PC-3 (cell line): ENCODE measurements around the gene NHLRC2. TPM values are rescaled to one million over a fixed set of nuclear protein-coding genes. Genes with fewer than 3 reads are reported as not detected.

Experiments
- ATAC-seq: fragments of 200-7000 bp; cut with Tn5 transposase; 2 replicates; pipeline ENCODE4 v1.9.1; 2020; ENCODE audit warnings: mild to moderate bottlenecking, moderate library complexity
- BruUV-seq: library from RNA; stranded (reverse); fragments of 400-500 nt; replicated peaks from 2 replicates; lab custom pipeline; 2021; lab: Mats Ljungman, UMichigan
- CTCF ChIA-PET: fragments of 300-600 bp; sonication (Branson Sonifier 250); formaldehyde crosslinking; loops from one replicate; lab custom pipeline; 2022; ENCODE audit warnings: antibody characterized with exemption; lab: Charles Lee
- POLR2A ChIA-PET: fragments of 300-600 bp; sonication (Branson Sonifier 250); formaldehyde crosslinking; loops from one replicate; lab custom pipeline; 2022; ENCODE audit warnings: antibody characterized with exemption; ENCODE audit not compliant: unreplicated experiment; lab: Charles Lee
- DNase-seq: peaks from one replicate; pipeline ENCODE4 v3.0.0-alpha.2; 2015
- H2AFZ ChIP-seq: fragments of 300-600 bp; sonication (generic); 2 replicates; pipeline ENCODE4 v1.6.0; 2016; ENCODE audit warnings: antibody characterized with exemption, low read length
- H3F3A ChIP-seq: fragments of 300-600 bp; sonication (generic); one replicate; pipeline ENCODE4 v1.6.0; 2017; ENCODE audit warnings: antibody characterized with exemption, low read length, control low read depth, mild to moderate bottlenecking; ENCODE audit not compliant: unreplicated experiment
- H3K27ac ChIP-seq: fragments of 300-600 bp; sonication (generic); 2 replicates; pipeline ENCODE4 v1.5.1; 2016; ENCODE audit warnings: mild to moderate bottlenecking, low read length
- H3K27me3 ChIP-seq: fragments of 300-600 bp; sonication (generic); 2 replicates; pipeline ENCODE4 v1.6.1; 2016; ENCODE audit warnings: low read length, mixed read lengths
- H3K36me3 ChIP-seq: fragments of 300-600 bp; sonication (generic); 2 replicates; pipeline ENCODE4 v1.6.1; 2016; ENCODE audit warnings: low read depth, mixed run types, low read length, mixed read lengths
- H3K4me1 ChIP-seq: fragments of 300-600 bp; sonication (generic); 2 replicates; pipeline ENCODE4 v1.5.1; 2016; ENCODE audit warnings: low read length; ENCODE audit not compliant: insufficient read depth
- H3K4me2 ChIP-seq: fragments of 300-600 bp; sonication (generic); 2 replicates; pipeline ENCODE4 v1.6.0; 2016; ENCODE audit warnings: low read length
- H3K4me3 ChIP-seq: fragments of 300-600 bp; sonication (generic); 2 replicates; pipeline ENCODE4 v1.5.1; 2016; ENCODE audit warnings: mild to moderate bottlenecking, low read length, mixed read lengths
- H3K79me2 ChIP-seq: fragments of 300-600 bp; sonication (generic); 2 replicates; pipeline ENCODE4 v1.6.1; 2017; ENCODE audit warnings: low read length, mixed read lengths
- H3K9ac ChIP-seq: fragments of 300-600 bp; sonication (generic); 2 replicates; pipeline ENCODE4 v1.6.0; 2016; ENCODE audit warnings: mild to moderate bottlenecking, low read length
- H3K9me2 ChIP-seq: fragments of 300-600 bp; sonication (generic); replicated peaks from 2 replicates; pipeline ENCODE4 v1.6.1; 2016; ENCODE audit warnings: mixed run types, low read length, mixed read lengths
- H3K9me3 ChIP-seq: fragments of 300-600 bp; sonication (generic); 2 replicates; pipeline ENCODE4 v1.6.1; 2016; ENCODE audit warnings: low read length, mixed read lengths
- H4K20me1 ChIP-seq: fragments of 300-600 bp; sonication (generic); 2 replicates; pipeline ENCODE4 v1.6.1; 2016; ENCODE audit warnings: low read length, mixed read lengths
- EZH2 ChIP-seq: fragments of 300-600 bp; sonication (generic); IDR thresholded peaks from one replicate; pipeline ENCODE4 v1.6.1; 2017; ENCODE audit warnings: antibody characterized with exemption, mild to moderate bottlenecking, low read length; ENCODE audit not compliant: unreplicated experiment
- EZH2phosphoT487 ChIP-seq: fragments of 300-600 bp; sonication (generic); IDR thresholded peaks from 2 replicates; pipeline ENCODE4 v1.6.1; 2018; ENCODE audit warnings: mild to moderate bottlenecking, antibody characterized with exemption, low read length, borderline replicate concordance
- intact Hi-C: fragments of 100-400 bp; cut with micrococcal nuclease; formaldehyde crosslinking; loops from 2 replicates; pipeline ENCODE4 v1.9.0; 2023
- total RNA-seq: library from RNA; depleted of rRNA; stranded (reverse); fragments of >200 nt; gene quantifications from 2 replicates; pipeline ENCODE4 v1.2.3, GENCODE V29; 2014
- TF ChIP-seq, protein P1 (sequence below): fragments of 300-600 bp; sonication (generic); conservative IDR thresholded peaks from 2 replicates; pipeline ENCODE4 v1.5.1; 2017; ENCODE audit warnings: antibody characterized with exemption, low read depth, mild to moderate bottlenecking, low read length

The NHLRC2 gene
- total RNA-seq, 1 experiment from 2014 or later: 17.5 TPM

DNA sequence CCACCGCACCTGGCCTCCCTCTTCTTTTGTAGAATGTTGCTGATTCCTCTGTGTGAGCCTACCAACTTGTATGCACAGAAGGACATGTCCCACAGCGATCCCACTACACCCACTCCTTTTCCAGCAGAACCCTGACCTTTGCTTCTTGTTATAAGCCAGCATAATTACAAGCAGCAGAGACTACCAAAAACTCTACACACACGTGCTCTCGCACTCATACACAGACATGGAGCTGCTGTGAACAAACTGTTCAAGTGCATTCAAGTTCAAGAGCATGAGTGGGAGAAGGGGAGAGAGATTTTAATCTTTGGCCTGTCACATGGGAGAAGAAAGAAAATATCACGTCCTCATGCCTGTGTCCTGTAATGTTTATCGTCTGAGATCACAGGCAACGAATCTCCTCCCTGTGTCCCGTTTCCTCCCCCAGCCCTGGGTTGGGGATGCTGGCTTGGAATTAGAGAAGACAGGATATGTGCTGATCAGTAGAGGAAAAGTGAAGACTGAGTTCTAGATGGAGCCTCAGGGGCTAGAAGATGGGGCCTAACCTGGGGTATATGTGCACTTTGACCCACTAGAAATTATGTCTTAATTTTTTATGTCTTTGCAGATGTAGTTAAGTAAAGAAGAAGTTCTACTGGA, 79.6 kb downstream of the NHLRC2 start:
- no peak for DNase-seq
- H3K36me3 ChIP-seq: no peaks in the 10 kb centered on the region
- ChIA-PET CTCF (no interaction called here), POLR2A (no interaction called here)
- no peak overlapping the region for H3K4me2 ChIP-seq
- no peak overlapping the region for H3K9ac ChIP-seq
- no TSS peak for BruUV-seq
- no peak for ATAC-seq
- H3K9me2 ChIP-seq: no peaks in the 10 kb centered on the region
- intact Hi-C loops: no loop called here
- H3K27ac ChIP-seq: no peak overlapping the region
- H4K20me1 ChIP-seq: no peaks in the 10 kb centered on the region
- no peaks in the 10 kb centered on the region for H3K27me3 ChIP-seq
- H2AFZ ChIP-seq: no peak overlapping the region
- no peaks in the 10 kb centered on the region for H3K4me1 ChIP-seq
- no peak overlapping the region for H3K4me3 ChIP-seq
- TF ChIP-seq EZH2phosphoT487: no peak
- no peak for TF ChIP-seq EZH2
- TF ChIP-seq, protein P1, sequence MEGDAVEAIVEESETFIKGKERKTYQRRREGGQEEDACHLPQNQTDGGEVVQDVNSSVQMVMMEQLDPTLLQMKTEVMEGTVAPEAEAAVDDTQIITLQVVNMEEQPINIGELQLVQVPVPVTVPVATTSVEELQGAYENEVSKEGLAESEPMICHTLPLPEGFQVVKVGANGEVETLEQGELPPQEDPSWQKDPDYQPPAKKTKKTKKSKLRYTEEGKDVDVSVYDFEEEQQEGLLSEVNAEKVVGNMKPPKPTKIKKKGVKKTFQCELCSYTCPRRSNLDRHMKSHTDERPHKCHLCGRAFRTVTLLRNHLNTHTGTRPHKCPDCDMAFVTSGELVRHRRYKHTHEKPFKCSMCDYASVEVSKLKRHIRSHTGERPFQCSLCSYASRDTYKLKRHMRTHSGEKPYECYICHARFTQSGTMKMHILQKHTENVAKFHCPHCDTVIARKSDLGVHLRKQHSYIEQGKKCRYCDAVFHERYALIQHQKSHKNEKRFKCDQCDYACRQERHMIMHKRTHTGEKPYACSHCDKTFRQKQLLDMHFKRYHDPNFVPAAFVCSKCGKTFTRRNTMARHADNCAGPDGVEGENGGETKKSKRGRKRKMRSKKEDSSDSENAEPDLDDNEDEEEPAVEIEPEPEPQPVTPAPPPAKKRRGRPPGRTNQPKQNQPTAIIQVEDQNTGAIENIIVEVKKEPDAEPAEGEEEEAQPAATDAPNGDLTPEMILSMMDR: no peak
- H3K79me2 ChIP-seq: no peaks in the 10 kb centered on the region
- H3F3A ChIP-seq: no peaks in the 10 kb centered on the region
- no peaks in the 10 kb centered on the region for H3K9me3 ChIP-seq

DNA sequence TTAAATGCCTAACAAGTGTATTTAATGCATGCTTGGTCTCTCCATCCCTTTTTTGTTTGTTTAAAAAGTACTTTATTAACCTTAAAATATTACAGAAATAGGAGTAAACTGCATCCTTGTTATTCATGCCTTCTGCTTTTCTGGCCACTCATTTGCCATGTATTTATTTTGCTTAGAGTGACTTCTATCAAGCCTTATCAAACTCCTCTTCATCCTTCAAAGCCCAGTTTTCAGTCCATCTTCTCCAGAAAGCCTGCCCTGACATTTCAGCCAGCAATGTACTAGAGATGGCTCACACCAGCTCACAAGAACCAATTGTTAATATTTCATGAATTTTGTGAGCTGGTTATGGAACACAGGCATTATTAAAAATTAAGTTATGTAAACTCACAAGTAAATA, 82.8 kb downstream of the NHLRC2 start:
- Histone ChIP-seq H3K79me2 (no peaks in the 10 kb centered on the region), H3F3A (no peaks in the 10 kb centered on the region), H2AFZ (no peak overlapping the region), H3K9ac (no peak overlapping the region), H3K9me3 (no peaks in the 10 kb centered on the region), H3K4me2 (no peak overlapping the region), H3K27me3 (no peaks in the 10 kb centered on the region), H3K27ac (no peak overlapping the region), H3K4me3 (no peak overlapping the region), H3K9me2 (no peaks in the 10 kb centered on the region), H4K20me1 (no peaks in the 10 kb centered on the region), H3K4me1 (no peaks in the 10 kb centered on the region), H3K36me3 (no peaks in the 10 kb centered on the region)
- BruUV-seq: no TSS peak
- TF ChIP-seq EZH2 (no peak), EZH2phosphoT487 (no peak)
- TF ChIP-seq, protein P1: no peak
- CTCF ChIA-PET: no interaction called here
- POLR2A ChIA-PET: no interaction called here
- DNase-seq (no peak), ATAC-seq (no peak)
- intact Hi-C loops: no loop called here

DNA sequence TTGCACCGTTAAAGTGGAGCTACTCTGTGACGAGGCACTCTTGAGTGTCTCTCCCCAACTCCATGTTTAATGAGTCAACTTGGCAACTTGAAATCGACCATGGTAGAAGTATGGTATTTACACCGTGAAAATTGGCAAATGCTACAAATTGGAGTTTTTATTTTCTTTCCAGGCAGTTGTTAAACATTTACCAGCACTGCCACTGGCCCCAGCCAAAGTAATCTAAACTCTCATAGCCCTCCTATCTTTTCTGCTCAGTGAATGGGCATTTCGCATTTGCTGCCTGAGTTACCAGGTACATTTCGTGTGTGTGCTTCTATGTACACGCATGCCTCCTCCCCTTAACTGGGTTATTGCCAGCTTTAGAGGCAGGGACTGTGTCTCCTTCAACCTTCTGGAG, 83.3 kb downstream of the NHLRC2 start:
- H3K4me3 ChIP-seq: no peak overlapping the region
- H3K4me1 ChIP-seq: no peaks in the 10 kb centered on the region
- H3F3A ChIP-seq: no peaks in the 10 kb centered on the region
- H4K20me1 ChIP-seq: no peaks in the 10 kb centered on the region
- no peaks in the 10 kb centered on the region for H3K27me3 ChIP-seq
- no peak overlapping the region for H3K4me2 ChIP-seq
- no peak overlapping the region for H2AFZ ChIP-seq
- ATAC-seq (no peak), DNase-seq (no peak)
- H3K9me3 ChIP-seq: no peaks in the 10 kb centered on the region
- H3K9ac ChIP-seq: no peak overlapping the region
- H3K27ac ChIP-seq: no peak overlapping the region
- POLR2A ChIA-PET: no interaction called here
- no TSS peak for BruUV-seq
- TF ChIP-seq EZH2: no peak
- TF ChIP-seq, protein P1: no peak
- no peaks in the 10 kb centered on the region for H3K36me3 ChIP-seq
- no peaks in the 10 kb centered on the region for H3K9me2 ChIP-seq
- no peaks in the 10 kb centered on the region for H3K79me2 ChIP-seq
- CTCF ChIA-PET: no interaction called here
- intact Hi-C loops: no loop called here
